ENCODE measurements around the gene CD55. TPM values are rescaled to one million over a fixed set of nuclear protein-coding genes. Genes with fewer than 3 reads are reported as not detected.
"Not testable (repeated sequence)": the region's sequence is repeated elsewhere in the genome, so short reads cannot be mapped to it uniquely, and the experiment has no call there.

CD55 gene
- total RNA-seq, 2 experiments from 2014 or later: 100 to 102 TPM

DNA sequence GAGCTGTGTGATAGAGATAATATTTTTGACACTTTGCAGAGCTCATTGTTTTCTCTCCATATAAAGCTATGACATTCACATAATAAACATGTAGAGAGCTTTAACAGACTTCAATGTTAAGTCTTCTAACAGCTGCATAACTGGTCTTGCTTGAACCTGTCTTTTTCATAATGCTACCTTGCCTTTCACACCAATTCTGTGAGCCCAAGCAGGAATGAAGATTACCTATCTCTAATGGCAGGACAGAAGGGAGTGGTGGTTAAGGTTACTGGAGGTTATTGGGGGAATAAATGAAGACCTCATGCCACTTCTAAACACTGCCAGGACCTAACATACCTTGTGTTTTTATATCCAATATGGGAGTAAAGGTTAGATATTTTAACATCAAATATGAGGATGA is 2.3 kb upstream of the CD55 start:
- TF ChIP-seq, protein P1, sequence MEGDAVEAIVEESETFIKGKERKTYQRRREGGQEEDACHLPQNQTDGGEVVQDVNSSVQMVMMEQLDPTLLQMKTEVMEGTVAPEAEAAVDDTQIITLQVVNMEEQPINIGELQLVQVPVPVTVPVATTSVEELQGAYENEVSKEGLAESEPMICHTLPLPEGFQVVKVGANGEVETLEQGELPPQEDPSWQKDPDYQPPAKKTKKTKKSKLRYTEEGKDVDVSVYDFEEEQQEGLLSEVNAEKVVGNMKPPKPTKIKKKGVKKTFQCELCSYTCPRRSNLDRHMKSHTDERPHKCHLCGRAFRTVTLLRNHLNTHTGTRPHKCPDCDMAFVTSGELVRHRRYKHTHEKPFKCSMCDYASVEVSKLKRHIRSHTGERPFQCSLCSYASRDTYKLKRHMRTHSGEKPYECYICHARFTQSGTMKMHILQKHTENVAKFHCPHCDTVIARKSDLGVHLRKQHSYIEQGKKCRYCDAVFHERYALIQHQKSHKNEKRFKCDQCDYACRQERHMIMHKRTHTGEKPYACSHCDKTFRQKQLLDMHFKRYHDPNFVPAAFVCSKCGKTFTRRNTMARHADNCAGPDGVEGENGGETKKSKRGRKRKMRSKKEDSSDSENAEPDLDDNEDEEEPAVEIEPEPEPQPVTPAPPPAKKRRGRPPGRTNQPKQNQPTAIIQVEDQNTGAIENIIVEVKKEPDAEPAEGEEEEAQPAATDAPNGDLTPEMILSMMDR (IDR thresholded peaks at IDR 0.05): no peak
- ATAC-seq (no peak), DNase-seq (no peak)
- H3K4me3 Mint-ChIP-seq: no peak overlapping the region
- intact Hi-C loops (cut with micrococcal nuclease): no loop called here
- peaks cover 20% of the 10 kb centered on the region for H3K36me3 Mint-ChIP-seq (ENCODE audit: low read depth)
- H3K27me3 Mint-ChIP-seq: no peaks in the 10 kb centered on the region
- ChIA-PET CTCF (interaction anchor here (1.1 to 1.7 kb wide), 2 partner anchors 86 to 235 kb away, joined by 3 to 10 read pairs; no protein-coding TSS in a partner anchor), POLR2A (interaction anchor here (1.4 kb wide), 1 partner anchor 14 kb away, joined by 3 read pairs; no protein-coding TSS in a partner anchor)
- H3K27ac Mint-ChIP-seq: no peak overlapping the region
- peaks cover 4% of the 10 kb centered on the region for H3K9me3 Mint-ChIP-seq
- H3K4me1 Mint-ChIP-seq (ENCODE audit: low read depth): peaks cover 26% of the 10 kb centered on the region

DNA sequence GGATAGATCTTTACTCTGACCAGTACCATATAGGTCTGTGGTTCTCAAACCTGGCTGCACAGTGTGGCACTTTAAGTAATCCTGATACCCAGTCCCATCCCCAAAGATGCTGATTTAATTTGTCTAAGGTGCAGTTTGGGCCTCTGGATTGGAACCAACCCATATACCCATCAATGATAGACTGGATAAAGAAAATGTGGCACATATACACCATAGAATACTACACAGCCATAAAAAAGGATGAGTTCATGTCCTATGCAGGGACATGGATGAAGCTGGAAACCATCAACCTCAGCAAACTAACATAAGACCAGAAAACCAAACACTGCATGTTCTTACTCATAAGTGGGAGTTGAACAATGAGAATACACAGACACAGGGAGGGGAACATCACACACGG is 1.4 kb upstream of the CD55 start:
- POLR2A ChIA-PET: interaction anchor here (0.7 to 1.4 kb wide), 3 partner anchors 10 to 251 kb away, joined by 3 read pairs; no protein-coding TSS in a partner anchor
- CTCF ChIA-PET: interaction anchor here (1.7 kb wide), 1 partner anchor 85 kb away, joined by 10 read pairs; no protein-coding TSS in a partner anchor
- Mint-ChIP-seq H3K4me1 (ENCODE audit: low read depth) (peaks cover 30% of the 10 kb centered on the region), H3K4me3 (peak overlapping the region; percentile 57), H3K27ac (peak overlapping the region; percentile 87), H3K36me3 (ENCODE audit: low read depth) (peaks cover 27% of the 10 kb centered on the region)
- H3K27me3 Mint-ChIP-seq, ATAC-seq, H3K9me3 Mint-ChIP-seq, DNase-seq: not testable (repeated sequence)
- intact Hi-C loops (cut with micrococcal nuclease): loop anchor here (2.0 to 5.0 kb wide), 3 partner anchors 17 to 87 kb away; no protein-coding TSS in a partner anchor

DNA sequence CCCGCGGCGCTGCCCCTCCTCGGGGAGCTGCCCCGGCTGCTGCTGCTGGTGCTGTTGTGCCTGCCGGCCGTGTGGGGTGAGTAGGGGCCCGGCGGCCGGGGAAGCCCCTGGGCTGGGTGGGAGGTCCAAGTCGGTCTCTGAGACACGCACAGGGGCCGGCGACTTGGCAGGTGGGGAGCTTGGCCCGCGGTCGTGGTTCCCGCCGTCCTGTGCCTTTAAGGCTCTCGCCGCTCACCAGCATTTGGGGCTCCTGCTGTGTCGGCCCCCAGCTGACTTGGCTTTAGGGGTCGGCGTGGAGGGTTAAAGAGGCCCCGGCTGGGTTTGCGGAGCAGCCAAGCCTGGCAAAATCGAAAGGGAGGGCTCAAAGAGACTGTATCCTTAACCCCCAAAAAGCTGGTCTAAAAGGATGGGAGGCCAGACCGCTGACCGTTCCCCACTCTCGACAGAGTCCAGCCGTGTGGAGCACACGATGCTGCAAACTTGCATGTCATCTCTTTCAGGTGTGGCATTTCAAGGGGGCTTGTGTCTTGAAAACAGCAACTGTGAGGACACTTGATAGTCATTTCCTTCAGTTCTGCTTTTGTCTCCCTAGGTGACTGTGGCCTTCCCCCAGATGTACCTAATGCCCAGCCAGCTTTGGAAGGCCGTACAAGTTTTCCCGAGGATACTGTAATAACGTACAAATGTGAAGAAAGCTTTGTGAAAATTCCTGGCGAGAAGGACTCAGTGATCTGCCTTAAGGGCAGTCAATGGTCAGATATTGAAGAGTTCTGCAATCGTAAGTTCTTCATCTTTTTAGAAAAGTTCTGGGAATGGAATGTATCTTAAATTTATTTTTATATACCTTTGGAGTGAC is 540 bp downstream of the CD55 start:
- CTCF ChIA-PET: interaction anchor here (0.9 to 5.6 kb wide), 6 partner anchors 13 to 272 kb away, joined by 3 to 50 read pairs (median 4); no protein-coding TSS in a partner anchor
- POLR2A ChIA-PET: interaction anchor here (0.7 to 6.6 kb wide), 23 partner anchors 8 to 400 kb away, joined by 3 to 122 read pairs (median 4); no protein-coding TSS in a partner anchor
- TF ChIP-seq, protein P1 (IDR thresholded peaks at IDR 0.05): no peak
- ATAC-seq (no peak), DNase-seq (peak; percentile 14)
- Mint-ChIP-seq H3K4me3 (peak overlapping the region; percentile 84), H3K27ac (peak overlapping the region; percentile 97), H3K4me1 (ENCODE audit: low read depth) (peaks cover 34% of the 10 kb centered on the region), H3K9me3 (peaks cover 4% of the 10 kb centered on the region), H3K36me3 (ENCODE audit: low read depth) (peaks cover 43% of the 10 kb centered on the region), H3K27me3 (no peaks in the 10 kb centered on the region)
- intact Hi-C loops (cut with micrococcal nuclease): loop anchor here (2.0 to 5.0 kb wide), 3 partner anchors 15 to 85 kb away; no protein-coding TSS in a partner anchor

DNA sequence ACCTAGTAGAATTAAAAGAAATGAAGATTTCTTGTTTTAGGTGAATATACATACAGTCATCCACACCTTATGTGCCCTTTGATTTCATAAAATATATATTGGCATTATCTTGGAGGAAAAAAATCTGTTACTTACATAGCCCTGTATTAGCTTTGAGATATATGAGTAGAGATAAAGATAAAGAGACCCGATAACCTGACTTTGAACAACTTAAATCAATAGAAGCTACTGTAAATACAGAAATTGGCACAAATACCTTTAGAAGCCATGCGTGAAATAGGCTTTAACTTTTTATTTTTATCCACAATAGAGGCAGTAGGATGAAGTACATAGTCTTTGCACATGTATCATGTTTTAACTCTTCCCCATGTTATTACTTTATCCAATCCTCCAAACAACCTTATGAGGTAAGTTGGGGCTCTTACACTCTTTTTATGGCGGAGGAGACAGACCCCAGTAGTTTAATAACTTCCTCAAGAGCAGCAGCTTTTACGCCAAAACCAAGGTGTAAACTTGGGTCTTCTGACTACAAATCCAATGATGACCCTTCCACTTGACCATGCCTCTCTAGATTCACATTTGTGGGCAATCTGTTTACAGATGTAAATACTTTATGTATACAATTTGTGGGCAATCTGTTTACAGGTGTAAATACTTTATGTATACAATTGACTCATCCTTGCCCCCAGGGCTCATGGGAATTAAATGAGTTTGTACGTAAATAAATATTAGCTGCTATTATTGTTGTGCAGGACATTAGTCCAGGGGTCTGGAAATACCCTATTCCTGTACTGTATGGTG is 2.1 kb downstream of the CD55 start:
- peak overlapping the region; percentile 84 for H3K4me3 Mint-ChIP-seq
- ATAC-seq: no peak
- TF ChIP-seq, protein P1 (IDR thresholded peaks at IDR 0.05): no peak
- intact Hi-C loops (cut with micrococcal nuclease): loop anchor here (5.0 kb wide), 2 partner anchors 39 to 84 kb away; no protein-coding TSS in a partner anchor
- POLR2A ChIA-PET: interaction anchor here (0.7 to 6.6 kb wide), 5 partner anchors 10 to 409 kb away, joined by 3 to 122 read pairs (median 4); no protein-coding TSS in a partner anchor
- H3K4me1 Mint-ChIP-seq (ENCODE audit: low read depth): peaks cover 42% of the 10 kb centered on the region
- H3K36me3 Mint-ChIP-seq (ENCODE audit: low read depth): peaks cover 59% of the 10 kb centered on the region
- H3K27ac Mint-ChIP-seq: peak overlapping the region; percentile 84
- H3K9me3 Mint-ChIP-seq: peaks cover 4% of the 10 kb centered on the region
- DNase-seq: no peak
- H3K27me3 Mint-ChIP-seq: no peaks in the 10 kb centered on the region
- CTCF ChIA-PET: interaction anchor here (0.6 to 5.6 kb wide), 3 partner anchors 11 to 176 kb away, joined by 3 to 50 read pairs (median 3); no protein-coding TSS in a partner anchor

DNA sequence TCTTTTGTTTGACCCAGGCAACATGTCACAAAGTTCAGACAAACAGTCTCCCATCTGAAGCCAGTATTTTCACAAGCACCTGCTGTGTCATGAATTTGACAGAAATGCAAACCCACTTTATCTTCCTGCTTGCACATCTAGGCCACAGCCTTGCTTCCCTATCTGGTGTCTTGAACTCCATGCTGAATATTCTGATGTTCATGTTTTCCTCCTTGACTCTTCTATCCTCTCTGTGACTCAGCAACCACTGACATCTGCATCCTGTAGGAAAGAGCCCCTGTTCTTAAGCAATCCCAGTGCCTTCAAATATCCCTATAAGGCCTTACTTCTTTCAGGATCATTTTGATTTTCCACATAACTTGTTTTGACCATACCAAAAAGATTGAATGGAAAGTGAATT is 6.5 kb downstream of the CD55 start:
- Mint-ChIP-seq H3K9me3 (peaks cover 4% of the 10 kb centered on the region), H3K36me3 (ENCODE audit: low read depth) (peaks cover 89% of the 10 kb centered on the region), H3K27ac (peak overlapping the region; percentile 70), H3K4me1 (ENCODE audit: low read depth) (peaks cover 61% of the 10 kb centered on the region), H3K27me3 (no peaks in the 10 kb centered on the region), H3K4me3 (no peak overlapping the region)
- ChIA-PET POLR2A (no interaction called here), CTCF (no interaction called here)
- no peak for DNase-seq
- TF ChIP-seq, protein P1 (IDR thresholded peaks at IDR 0.05): no peak
- ATAC-seq: no peak
- intact Hi-C loops (cut with micrococcal nuclease): no loop called here

All from activated CD8-positive, alpha-beta T cell treated with anti-CD3 and anti-CD28 coated beads for 36 hours (primary cell).